HG03060 (cell line): ENCODE data around the gene TSC1.
"Not testable (repeated sequence)": the region's sequence is repeated elsewhere in the genome, so short reads cannot be mapped to it uniquely, and the experiment has no call there.

Experiments used
- ATAC-seq: cut with Tn5 transposase; IDR thresholded peaks from one replicate; pipeline ENCODE4 v1.9.1; 2021; ENCODE audit warnings: low read depth, moderate number of reproducible peaks; ENCODE audit not compliant: unreplicated experiment

Gene TSC1

GRCh38 chr9:132944294-132945185, at the start of gene TSC1:
TSS of gene TSC1 (minus strand) at chr9:132944616. CDS start at chr9:132928872, 15,744 bp downstream.
- ATAC-seq, result no peak

DNA sequence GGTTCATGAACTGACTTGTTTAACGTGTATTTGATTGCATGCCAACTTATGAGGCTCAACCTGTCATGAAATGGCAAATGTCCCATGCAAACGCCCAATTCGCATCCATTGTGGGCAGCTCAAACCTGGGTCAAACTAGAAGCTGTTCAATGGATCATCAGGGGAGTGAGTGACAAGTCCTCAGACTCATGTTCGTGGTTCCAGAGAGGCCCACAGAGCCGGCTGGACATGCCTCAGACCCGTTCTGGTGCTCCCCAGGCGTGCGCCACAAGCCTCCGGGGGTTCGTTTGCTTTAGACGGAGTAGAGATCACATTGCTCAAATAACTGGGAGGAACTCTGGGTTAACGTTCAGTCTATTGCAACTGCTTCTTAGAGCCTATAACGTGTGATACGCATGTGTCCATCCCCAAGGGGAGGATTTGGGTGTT, 49.1 kb upstream of the TSC1 start:
- ATAC-seq, result no peak

- ATAC-seq, result no peak
Measured at GRCh38 chr9:132991351-132992300, 47.2 kb upstream of the TSC1 start.

DNA sequence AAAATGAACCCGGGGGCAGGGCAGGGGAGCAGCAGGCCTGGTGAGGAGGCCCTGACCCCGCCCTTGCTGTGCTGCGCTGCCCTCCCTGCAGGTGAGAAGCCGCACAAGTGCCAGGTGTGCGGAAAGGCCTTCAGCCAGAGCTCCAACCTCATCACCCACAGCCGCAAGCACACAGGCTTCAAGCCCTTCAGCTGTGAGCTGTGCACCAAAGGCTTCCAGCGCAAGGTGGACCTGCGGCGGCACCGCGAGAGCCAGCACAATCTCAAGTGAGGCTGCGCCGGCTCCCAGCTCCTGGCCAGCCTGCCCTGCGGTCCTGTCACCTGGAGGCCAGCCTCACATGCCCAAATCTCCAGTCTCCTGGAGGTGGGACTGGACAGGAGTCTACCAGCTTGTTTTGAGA, 46.4 kb upstream of the TSC1 start:
- ATAC-seq, result no peak

- ATAC-seq, result not testable (repeated sequence)
Measured at GRCh38 chr9:132989998-132990557, 45.7 kb upstream of the TSC1 start.

DNA sequence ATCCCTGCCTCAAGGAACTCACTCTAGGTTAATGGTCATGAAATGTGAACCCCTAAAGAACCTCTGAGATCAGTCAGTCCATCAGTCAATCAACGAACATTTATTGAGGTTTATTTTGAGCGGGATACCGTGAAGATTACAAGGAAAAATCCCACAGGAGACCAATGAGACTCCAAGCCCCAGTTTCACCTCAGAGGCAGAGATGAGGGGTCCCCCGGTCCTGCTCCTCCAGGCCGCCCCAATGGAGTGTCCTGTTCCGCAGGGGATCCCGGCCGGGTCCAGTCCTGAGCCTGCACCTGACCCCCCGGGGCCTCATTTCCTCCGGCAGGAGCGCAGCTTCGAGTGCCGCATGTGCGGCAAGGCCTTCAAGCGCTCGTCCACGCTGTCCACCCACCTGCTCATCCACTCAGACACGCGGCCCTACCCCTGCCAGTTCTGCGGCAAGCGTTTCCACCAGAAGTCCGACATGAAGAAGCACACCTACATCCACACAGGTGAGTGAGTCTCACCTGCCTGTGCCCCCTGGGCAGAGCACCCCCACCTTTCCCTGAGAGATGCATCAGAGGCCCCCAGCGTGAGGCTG, 45.1 kb upstream of the TSC1 start:
- no peak for ATAC-seq

DNA sequence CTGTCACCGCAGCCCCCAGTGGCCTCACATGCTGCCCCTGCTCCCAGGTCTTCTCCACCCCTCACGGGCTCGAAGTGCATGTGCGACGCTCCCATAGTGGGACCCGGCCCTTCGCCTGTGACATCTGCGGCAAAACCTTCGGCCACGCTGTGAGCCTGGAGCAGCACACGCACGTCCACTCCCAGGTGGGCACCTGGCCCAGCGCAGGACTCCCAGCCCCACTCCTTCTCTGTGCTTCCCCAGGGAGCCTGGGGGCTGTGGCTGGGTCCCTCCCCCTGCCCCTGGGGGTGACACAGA, 44.5 kb upstream of the TSC1 start:
- ATAC-seq, result no peak

GRCh38 chr9:132988244-132989013, 44.0 kb upstream of the TSC1 start:
- ATAC-seq, result no peak

DNA sequence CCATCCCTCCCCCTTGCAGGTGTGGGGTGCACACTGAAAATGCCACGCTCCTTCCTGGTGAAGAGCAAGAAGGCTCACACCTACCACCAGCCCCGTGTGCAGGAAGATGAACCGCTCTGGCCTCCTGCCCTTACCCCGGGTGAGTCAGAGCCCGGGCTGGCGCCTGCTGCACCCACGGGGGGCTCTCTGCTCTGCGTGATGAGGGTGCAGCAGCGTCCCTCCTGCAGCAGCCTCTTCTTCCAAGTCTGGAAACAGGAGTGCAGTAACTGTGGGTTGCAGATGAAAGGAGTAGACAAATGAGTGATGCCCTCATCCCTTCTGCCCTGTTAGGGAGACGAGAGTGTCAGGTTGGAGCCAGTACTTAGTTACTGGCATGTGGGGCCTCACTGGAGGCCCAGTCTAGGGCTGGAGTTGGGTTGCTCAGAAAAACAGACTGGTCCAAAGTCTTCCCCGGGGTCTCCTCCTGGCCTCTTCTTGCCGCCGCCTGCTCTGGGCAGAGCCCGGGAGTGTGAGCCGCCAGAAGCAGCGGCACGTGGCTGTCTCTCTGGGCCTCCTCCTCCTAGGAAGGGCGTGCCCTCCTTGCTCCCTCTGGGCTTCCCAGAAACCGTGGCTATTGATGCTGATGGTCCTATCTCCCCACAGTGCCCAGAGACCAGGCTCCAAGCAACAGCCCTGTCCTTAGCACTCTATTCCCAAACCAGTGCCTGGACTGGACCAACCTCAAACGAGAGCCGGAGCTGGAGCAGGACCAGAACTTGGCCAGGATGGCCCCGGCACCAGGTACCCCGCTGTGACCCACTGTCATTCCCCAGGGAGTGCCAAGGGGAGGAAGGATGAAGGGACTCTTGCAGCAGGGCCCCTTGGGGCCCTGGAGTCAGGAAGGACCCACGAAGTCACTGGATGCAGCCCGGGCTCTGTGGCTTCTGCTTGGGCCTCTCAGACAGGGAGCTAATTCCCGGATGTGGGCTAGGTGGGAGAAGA, 42.5 kb upstream of the TSC1 start:
- ATAC-seq, result no peak

GRCh38 chr9:132986114-132986513, 41.7 kb upstream of the TSC1 start:
- no peak for ATAC-seq

DNA sequence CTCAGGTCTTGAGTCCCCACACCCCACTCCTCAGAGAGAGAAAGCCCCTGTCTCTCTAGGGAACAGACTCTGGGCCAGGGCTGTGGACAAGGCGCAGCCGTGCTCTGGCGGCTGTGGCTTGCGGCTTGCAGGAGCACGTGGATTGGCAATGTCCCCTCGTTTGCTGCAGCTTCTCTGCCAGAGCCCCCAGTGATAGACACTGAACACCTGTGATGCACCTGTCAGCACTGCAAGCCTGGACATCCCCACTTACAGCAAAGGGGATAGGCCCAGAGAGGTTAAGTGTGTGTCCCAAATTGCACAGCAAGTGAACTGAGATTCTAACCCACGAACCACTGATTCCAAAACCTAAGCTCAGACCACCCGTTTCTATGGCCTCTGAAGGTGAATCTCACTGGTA, 41.1 kb upstream of the TSC1 start:
- no peak for ATAC-seq

- ATAC-seq, result no peak
Measured at GRCh38 chr9:132985071-132985350, 40.6 kb upstream of the TSC1 start.

DNA sequence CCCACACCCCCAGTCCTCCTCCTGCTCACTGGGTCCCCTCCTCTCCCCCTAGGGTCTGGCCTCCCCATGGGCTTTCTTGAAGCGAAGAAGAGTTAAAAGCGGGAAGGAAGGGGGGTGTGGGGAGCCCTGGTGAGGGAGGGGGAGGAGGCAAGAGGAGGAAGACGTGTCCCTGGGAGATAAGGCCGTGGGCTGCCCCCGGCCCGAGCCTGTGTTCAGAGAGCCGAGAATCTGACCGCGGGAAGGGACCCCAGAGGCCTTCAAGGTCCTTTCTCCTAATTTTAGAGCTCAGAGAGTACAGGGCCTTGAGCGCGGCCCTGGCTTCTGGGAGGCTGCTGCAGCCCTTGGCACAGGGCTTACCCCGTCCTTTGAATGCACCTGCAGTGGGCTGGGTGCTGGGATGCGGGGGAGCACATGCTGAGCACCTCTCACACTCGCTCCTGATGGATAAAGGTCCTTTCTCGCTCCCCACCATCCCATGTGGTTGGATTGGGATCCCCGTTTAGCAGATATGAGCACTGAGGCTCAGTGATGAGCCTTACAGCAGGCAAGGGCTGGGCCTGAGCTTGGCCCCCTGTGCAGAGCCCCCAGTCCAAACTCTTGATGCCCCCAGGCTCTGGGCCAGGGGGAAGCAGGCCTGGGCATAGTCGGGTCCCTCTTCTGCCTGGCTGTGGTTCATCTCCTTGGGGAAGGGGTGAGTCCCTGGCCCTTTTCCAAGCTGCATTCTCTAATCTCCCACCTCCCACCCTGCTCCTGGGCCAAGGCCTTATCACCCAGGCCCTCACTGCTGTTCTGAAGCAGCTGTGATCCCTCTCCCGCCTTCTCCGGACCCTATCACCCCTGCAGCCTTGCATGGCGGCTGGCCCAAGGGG, 40.0 kb upstream of the TSC1 start:
- ATAC-seq, result no peak

DNA sequence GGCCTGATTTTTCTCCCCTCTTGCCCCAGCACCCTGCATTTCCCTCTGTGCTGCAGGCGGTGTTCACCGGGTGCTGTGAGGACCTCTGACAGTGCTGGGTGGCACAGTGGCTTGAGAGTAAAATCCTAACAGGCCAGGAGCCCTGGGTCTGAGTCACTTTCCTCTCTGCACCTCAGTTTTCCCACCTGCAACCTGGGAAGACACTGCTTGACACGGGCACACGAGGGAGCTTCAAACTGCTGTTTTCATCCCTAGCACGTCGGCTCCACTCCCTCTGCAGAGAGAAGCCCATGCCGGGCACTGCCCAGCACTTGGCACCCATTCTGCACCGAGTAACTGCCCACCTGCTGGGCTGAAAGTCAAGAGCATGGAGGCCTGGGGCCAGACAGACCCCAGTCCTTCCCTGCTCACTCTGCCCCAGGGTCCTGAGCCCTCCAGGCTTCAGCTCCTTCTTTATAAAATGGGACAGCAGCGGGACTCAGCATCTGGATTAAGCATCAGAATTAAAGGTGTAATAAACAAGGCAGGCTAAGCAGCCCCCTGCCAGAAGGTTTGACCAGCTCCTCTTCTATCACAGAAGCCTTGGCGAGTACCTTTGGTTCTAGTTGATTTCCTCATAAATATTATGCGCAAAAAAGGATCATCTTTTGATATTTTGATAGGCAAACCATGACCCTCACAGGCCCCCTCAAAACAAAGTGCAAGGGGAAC, 39.2 kb upstream of the TSC1 start:
- ATAC-seq, result no peak

GRCh38 chr9:132982458-132982857, 38.0 kb upstream of the TSC1 start:
- ATAC-seq, result no peak

DNA sequence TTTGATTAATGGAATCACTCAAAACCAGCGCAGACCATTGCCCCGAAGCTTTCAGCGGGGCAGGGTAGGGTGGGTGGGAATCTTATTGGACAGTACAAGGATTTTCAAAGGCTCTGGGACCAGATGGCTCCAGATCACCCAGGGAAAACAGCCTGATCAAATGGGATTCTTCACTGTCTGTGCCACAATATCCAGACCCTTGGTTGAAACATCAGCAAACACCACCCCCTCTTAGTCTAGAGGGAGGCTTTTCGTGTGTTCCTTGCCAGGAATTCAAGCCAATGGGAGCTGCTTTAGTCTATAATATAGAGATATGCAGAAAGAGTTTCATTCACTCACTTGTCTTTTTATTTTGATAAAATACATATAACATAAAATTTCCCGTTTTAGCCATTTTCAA, 35.7 kb upstream of the TSC1 start:
- no peak for ATAC-seq

DNA sequence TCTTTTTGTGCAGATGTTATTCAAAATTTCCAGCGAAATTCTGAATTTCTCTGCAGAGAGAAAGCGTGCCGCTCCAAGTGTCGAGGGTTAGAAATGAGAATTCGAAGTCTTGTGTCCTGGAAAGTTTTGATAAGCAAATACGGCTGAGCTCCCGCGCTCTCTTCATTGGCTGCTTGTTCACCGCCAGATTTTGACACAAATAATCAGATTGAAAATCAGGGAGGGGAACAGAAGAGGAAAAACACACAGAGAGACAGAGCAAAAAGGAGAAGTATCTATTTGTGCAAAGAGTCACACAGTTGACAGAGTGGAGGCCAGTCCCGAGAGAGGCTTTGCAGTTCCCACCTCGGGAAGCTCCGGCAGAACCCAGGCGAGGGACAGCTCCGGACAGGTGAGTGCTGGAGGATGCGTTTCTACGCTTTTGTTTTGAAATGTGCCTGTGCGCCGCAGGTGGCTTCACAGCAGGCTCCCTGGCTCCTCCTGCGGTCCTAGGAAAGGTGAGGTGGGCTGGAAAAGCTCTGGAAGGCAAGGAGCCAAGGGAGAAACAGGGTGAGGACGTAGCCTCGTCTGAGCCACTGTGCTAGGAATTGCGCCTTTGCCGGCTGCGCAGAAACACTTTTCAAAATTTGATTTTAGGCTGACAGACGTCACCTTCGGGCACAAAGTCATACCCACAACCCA, 34.2 kb upstream of the TSC1 start, which contains the start of gene GFI1B:
TSS of gene GFI1B (plus strand) at position 244 of the 681 bp plus-strand sequence. CDS start 7,985 bp downstream, outside the sequence.
- no peak for ATAC-seq
